HG02943 (cell line): ENCODE measurements around the gene FOXI2.

ENCODE experiments used
- ATAC-seq: cut with Tn5 transposase; IDR thresholded peaks from one replicate; pipeline ENCODE4 v1.9.1; 2021; ENCODE audit warnings: mild to moderate bottlenecking, low read depth, moderate library complexity; ENCODE audit not compliant: unreplicated experiment

FOXI2 gene

DNA sequence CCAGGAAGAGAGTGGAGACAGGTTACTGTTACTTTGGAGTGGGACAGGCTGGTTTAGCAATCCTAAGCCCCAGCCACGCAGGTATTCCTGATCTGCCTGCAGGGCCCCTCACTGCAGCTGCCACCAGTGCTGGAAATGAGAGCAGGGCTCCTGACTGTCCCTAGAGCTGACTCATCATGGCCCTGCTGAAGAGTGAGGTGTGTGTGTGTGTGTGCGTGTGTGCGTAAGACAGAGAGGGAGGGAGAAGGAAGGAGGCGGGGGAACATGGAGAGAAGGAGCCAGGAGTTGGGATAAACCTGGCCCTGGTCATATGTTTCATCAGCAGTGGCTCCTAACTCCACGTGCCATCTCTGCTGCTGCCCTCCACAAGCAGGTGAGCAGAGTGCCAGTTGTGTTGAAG, 3.6 kb downstream of the FOXI2 start:
- no peak for ATAC-seq

DNA sequence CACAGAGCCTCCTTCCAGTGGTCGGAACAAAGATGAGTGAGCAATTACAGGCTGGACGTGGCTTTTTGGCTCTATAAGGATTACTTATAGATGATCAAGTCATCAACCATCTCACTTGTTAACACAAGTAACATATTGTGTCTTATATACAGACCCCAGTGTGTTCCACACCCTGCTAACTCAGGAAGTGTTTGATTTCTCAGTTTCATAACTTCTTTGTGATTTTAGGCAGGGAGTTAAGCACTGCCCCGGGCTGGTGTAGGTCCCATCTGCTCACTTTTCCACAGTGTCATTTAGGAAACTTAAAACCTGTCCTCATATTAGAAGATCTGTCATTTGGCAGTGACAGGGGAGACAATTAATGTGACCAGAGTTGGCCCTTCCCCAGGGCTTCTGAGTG, 6.2 kb downstream of the FOXI2 start:
- no peak for ATAC-seq

DNA sequence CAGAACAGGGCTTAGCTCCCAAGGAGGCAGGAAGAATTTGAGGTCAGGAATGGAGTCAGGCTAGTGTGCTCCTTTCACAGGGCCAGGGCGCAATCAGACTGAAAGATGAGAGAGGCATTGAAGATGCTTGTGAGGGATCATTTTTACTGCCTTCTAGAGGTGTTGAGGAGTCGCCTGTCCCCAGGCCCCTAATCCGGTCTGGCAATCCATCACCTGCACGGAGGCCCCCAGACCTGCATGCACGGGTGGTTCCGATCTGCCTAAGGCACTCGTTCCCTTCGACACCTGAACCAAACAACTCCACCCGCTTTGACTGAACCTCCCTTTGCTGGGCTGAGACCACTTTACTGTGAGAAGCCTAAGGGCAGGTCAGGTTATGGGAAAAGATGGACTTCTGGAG, 8.0 kb downstream of the FOXI2 start:
- ATAC-seq = no peak

DNA sequence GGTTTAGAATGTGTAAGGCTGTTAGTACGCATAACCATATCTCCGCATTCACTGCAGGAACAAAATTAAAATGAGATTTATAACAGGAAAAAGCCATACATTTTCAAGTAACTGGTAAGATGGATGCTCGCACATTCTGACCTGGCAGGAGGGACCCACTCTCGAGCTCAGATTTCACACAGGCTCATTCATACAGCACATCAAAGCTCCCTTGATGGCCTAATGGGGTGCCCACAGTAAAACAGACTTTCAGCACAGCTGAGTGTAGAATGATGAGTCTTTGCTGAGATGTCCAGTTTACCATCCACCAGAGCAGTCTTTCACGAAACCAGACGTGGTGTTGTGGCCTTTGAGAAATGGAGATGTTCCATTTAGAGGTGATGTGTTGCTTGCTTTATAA, 8.9 kb downstream of the FOXI2 start:
- no peak for ATAC-seq

DNA sequence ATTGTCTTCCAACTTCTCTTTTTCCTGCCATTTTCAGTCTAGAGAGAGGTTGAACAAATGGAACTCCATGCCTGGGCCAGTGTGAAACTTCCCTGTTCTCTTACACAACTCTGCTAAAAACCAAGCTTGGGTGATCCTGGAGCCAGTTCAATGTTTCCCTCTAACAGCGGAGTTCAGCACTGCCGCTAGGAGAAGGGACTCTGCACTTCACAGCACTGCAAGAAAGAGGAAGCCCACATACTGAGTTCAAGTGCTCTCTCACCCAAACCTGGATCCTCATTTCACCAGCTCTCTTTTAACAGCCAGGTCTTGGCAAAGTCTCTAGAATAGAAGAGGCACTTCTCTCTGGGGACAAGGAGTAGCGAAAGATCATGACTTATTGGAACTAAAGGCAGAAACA, 18.8 kb downstream of the FOXI2 start:
- no peak for ATAC-seq

DNA sequence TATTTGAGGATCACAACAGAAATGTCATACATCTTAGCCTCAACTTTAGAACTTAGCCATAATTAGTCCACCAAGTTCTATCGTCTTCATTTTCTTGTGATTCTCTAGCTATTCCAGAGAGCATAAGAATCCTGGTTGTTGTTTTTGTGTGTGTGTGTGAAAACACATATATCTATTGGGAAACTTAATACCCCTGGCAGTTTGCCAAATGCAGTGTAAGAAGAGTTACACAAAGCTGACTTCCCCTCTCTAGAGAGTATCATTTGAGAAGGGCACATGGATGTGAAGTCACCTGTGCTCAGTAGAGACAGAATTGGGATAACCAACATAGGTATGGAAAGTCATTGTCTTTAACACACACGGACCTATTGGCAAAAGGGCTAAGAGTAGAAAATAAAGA, 19.3 kb downstream of the FOXI2 start:
- ATAC-seq = no peak

DNA sequence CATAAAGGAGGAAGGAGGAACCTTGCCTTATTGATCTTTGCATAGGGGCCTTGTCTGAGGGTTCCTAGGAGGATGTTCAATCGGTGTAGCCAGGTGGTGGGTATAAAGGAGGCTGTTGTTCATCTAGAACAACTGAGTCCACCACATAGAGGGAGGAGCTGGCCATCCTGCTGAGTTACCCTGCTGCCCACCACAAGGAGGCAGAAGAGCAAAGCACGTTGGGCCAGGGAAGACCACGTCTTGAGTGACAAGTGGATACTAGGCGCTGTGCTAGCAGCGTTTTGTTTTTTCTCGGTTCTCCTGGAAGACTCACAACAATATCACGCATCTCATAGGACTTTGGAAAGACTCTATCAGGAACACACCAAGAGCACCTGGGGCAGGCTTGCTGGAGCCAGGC, 20.0 kb downstream of the FOXI2 start:
- no peak for ATAC-seq

DNA sequence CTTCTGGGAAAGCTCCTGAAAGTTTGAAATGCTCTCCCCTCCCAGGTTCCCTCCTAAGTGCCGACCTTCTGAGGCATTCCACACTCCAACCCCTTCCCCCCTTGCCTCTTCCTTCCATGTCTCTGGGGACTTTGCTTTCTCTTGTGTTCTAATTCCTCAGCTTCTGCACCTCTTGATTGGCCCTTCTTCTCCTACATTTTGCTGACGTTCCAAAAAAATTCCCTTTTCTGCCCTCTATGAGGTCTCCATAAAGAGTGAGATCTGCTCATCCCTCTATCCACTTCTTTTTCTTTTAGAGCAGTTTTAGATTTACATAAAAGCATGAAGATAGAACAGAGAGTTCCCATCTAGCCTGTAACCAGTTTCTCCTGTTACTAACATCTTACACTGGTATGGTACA, 22.3 kb downstream of the FOXI2 start:
- no peak for ATAC-seq

DNA sequence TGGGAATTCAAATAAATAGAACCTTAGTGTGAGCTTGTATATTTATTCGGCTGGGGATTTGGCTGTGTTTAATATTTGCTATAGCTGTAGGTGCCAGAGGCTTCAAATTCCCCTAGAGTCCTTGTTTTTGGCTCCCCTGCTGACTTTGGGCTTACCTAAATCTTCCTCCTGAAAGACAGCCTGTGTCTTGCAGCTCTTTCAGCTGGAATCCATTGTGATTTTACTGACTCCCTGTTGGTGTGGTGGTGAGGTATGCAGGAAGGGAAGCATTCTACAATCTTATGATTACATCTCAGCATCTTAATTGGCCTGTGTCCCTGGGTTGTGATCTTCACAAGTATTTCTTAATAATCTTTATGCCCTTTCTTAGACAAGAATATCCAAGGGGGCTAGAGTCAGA, 25.9 kb downstream of the FOXI2 start:
- no peak for ATAC-seq

DNA sequence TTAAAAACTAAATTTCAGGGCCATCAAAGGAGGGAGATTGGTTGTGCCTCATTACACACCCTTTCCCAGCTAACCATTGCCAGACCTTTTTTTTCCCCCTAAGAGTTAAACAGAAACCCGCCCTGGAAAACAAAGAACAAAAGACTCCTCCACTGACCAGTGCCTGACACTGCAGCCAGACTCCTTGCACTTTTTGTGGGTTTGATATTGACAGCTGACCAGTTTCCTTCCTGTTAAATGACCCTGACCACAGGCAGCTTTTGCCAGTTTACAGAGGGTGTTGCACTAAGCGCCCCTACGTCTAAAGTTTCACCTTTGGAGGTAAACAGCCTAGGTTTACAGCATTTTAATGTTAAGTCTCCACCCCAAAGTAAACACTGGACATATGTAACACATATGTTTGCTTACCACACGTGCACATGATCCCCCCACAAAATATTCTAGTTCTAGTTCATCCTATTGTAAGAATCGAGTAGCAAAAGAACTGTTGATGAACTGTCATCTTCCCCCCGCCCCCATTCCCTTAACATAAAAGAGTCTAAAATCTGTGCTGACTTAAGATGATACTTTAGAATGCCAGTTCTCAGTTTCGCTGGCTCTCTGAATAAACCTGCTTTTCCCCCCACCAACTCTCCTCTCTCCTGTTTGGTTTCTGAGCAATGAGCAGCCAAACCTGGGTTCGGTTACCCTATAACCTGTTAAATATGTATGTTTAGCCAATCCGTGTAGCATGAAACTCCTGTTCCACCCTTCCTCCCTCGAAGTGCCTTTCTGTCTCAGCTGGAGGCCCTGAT, 38.0 kb downstream of the FOXI2 start:
- no peak for ATAC-seq

DNA sequence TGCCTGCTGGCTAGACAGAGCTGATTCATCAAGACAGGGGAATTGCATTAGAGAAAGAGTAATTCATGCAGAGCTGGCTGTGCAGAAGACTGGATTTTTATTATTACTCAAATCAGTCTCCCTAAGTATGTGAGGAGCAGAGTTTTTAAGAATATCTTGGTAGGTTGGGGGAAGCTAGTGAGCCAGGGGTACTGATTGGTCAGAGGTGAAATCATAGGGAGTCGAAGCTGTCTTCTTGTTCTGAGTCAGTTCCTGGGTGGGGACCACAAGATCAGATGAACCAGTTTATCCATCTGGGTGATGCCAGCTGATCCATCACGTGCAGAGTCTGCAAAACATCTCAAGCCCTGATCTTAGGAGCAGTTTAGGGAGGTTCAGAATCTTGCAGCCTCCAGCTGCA, 39.8 kb downstream of the FOXI2 start:
- ATAC-seq = no peak

DNA sequence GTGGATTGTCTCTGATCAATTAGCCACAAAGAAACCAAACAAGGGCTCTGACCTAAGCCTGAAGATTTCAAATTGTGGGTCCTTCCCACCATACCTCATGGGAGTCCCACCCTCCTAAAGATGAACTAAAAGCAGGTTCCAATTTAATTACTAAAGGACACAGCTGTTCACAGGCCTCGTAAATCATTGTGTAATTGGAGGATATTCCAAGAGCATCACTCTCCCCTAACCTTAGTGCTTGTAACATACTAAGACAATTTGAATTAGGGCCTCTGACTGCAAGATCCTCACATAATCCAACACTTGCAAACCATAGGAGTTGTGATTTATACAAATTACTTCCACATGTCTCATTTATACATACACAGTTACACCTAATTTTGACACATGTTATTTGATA, 44.4 kb downstream of the FOXI2 start:
- no peak for ATAC-seq

DNA sequence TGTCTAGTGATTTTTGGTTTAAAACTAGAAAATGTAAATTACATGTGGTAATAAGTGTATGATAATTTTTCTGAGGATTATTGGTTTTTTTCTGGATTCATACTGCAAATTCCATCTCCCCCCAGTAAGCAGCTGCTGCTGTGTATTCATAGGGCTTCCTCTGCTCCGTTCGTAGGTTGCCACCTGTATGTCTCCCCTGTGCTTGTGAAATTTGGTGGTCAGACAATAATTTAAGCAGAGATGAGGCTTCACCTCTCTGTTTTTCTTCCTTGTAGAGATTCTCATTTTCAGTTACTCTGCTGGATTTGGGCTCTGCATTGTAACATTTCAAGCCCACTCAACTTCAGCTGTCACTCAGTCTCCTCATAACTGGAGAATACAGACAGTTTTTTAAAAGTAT, 50.9 kb downstream of the FOXI2 start:
- ATAC-seq = no peak

DNA sequence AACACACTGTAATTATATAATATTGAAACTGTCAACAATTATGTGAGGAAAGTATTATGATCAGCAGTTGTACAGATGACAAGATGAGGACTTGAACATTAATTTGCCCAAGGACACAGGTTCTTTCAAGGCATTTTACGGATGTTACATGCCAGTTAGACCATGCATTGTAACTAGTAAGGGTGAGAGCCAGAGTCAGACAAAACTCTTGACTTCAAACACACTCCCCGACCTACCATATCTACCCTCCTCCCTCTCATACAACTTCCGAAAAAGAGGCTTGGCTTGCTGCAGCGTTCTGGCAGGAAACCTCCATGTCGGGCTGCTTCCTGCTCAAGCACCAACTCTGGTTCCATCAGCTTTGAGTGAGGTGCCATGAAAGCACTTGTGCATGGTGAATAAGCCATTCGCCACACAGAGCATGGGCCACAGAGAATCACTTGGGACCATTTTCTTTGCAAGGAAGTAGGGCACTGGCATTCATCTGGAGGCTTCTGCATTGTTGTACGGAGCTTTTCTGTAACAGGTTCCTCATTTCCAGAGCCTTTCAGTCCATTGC, 53.2 kb downstream of the FOXI2 start:
- ATAC-seq = no peak
